Tibial nerve (tissue), 4 donors: ENCODE data around the gene LCN2. TPM values are rescaled to one million over a fixed set of nuclear protein-coding genes. Genes with fewer than 3 reads are reported as not detected.
"Not testable (repeated sequence)": the region's sequence is repeated elsewhere in the genome, so short reads cannot be mapped to it uniquely, and the experiment has no call there.

Source experiments
- DNase-seq, 2 donors: peaks; one replicate each; pipeline ENCODE4 v3.0.0-alpha.2; 2019; ENCODE audit warnings: low spot score in 2 of 2
- H3K27ac ChIP-seq, 4 donors: fragments of 200-600 bp; sonication (generic) in 3 of 4; one replicate each; pipeline ENCODE4 v1.5.1; 2017 to 2019; ENCODE audit warnings: mild to moderate bottlenecking in 1 of 4
- H3K27me3 ChIP-seq, 2 donors: fragments of 200-600 bp; sonication (generic) in 1 of 2; one replicate each; pipeline versions ENCODE4 v1.5.1 to v1.6.0; 2017 to 2019
- H3K36me3 ChIP-seq, 3 donors: fragments of 200-600 bp; sonication (generic); one replicate each; pipeline ENCODE4 v1.5.1; 2018 to 2019
- H3K4me1 ChIP-seq, 4 donors: fragments of 200-600 bp; sonication (generic) in 3 of 4; one replicate each; pipeline ENCODE4 v1.5.1; 2017 to 2019
- H3K4me3 ChIP-seq, 4 donors: fragments of 200-600 bp; sonication (generic) in 3 of 4; one replicate each; pipeline ENCODE4 v1.5.1; 2017 to 2019; ENCODE audit warnings: mild to moderate bottlenecking in 1 of 4, moderate library complexity in 1 of 4
- H3K9me3 ChIP-seq, 4 donors: fragments of 200-600 bp; sonication (generic) in 3 of 4; one replicate each; pipeline ENCODE4 v1.5.1; 2017 to 2019
- CTCF ChIP-seq, 5 experiments: fragments of 200-600 bp in 3 of 5; fragments of 450-650 bp in 2 of 5; sonication (generic) in 3 of 5; IDR thresholded peaks; one replicate each; pipeline ENCODE4 v1.5.1; 2016 to 2019; ENCODE audit warnings: antibody characterized with exemption in 5 of 5, mild to moderate bottlenecking in 3 of 5, moderate library complexity in 2 of 5
- EP300 ChIP-seq, 2 donors: sonication (generic); formaldehyde crosslinking; IDR thresholded peaks; one replicate each; pipeline ENCODE4 v1.6.1; 2017; ENCODE audit warnings: antibody characterized with exemption in 2 of 2, mild to moderate bottlenecking in 1 of 2
- POLR2A ChIP-seq, 2 donors: fragments of 450-650 bp; IDR thresholded peaks; one replicate each; pipeline ENCODE4 v1.6.1; 2017; ENCODE audit warnings: antibody characterized with exemption in 2 of 2, mild to moderate bottlenecking in 2 of 2, moderate library complexity in 2 of 2
- WGBS, 2 donors: methylation state at CpG; one replicate each; pipeline ENCODE4 v1.1.5; 2018; 5-methylcytosine and 5-hydroxymethylcytosine counted together
- total RNA-seq, 4 donors: library from RNA; depleted of rRNA; stranded (reverse); fragments of >200 nt; gene quantifications; one replicate each; pipeline ENCODE4 v1.1.0, GENCODE V29; 2016

Gene LCN2
- total RNA-seq, 4 donors from 2014 or later, result not detected

- DNase-seq, result no peak
- Histone ChIP-seq H3K4me1 (peaks cover 0 to 30% (median 2%) of the 10 kb centered on the region in 4 donors), H3K4me3 (no peak overlapping the region), H3K27me3 (no peaks in the 10 kb centered on the region), H3K36me3 (peaks cover 0 to 66% (median 17%) of the 10 kb centered on the region in 3 donors), H3K9me3 (no peaks in the 10 kb centered on the region), H3K27ac (peak overlapping the region in 2 of 4 donors; percentile 31)
- WGBS, 2 donors, result 60 to 61% methylated on average over 20 of the region's 20 CpGs
- TF ChIP-seq POLR2A (IDR thresholded peaks at IDR 0.05), result no peak
- no peak for TF ChIP-seq CTCF (IDR thresholded peaks at IDR 0.05)
- TF ChIP-seq EP300 (IDR thresholded peaks at IDR 0.05), result no peak
These were observed 40.1 kb upstream of the LCN2 start for GRCh38 chr9:128109050-128109709.

DNA sequence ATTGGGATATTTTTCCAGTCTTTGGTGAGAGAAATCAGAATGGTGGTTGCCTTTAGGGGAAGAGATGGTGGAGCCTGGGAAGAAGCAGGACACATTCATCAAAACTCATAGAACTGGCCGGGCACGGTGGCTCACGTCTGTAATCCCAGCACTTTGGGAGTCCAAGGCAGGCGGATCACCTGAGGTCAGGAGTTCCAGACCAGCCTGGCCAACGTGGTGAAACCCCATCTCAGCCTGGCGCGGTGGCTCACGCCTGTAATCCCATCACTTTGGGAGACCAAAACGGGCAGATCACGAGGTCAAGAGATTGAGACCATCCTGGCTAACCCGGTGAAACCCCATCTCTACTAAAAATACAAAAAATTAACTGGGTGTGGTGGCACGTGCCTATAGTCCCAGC is 37.5 kb upstream of the LCN2 start:
- Histone ChIP-seq H3K4me1 (peaks cover 0 to 26% (median 2%) of the 10 kb centered on the region in 4 donors), H3K36me3 (peaks cover 0 to 64% (median 3%) of the 10 kb centered on the region in 3 donors)
- not testable (repeated sequence) for H3K27ac ChIP-seq, H3K27me3 ChIP-seq, DNase-seq, H3K9me3 ChIP-seq, H3K4me3 ChIP-seq
- WGBS, 2 donors, result 80 to 88% methylated on average over 12 of the region's 12 CpGs

DNA sequence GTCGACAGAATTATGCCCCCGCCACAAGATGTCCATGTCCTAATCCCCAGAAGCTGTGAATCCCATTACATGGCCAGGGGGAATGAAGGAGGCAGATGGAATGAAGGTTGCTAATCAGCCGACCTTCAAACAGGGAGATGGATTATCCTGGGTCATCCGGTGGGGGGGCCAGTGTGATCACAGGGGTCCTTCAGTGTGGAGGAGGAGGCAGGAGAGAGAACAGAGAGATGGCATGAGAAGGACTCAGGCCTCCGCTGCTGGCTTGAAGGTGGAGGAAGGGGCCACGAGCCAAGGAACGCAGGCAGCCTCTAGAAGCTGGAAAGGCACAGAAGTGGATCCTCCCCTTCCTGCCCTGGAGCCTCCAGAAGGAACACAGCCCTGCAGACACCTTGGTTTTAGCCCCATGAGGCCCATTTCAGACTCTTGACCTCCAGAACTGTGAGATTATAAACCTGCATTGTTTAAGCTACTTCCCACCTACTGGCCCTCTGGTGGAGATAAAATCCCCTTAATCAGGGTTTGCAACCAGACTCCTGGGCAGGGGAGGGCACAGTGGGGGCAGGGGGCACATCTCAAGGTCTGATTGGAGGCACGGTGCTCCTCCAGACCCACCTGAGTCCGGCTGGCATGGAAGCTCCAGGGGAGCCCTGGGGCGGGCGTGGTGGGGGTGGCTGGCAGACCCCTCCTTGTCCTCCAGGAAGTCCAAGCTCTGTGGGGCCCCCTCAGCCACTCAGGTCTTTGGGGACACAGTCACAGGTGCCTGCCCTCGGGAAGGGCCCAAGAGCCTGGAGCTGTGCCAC is 35.5 kb upstream of the LCN2 start:
- TF ChIP-seq POLR2A (IDR thresholded peaks at IDR 0.05) (no peak), CTCF (IDR thresholded peaks at IDR 0.05) (no peak), EP300 (IDR thresholded peaks at IDR 0.05) (no peak)
- no peaks in the 10 kb centered on the region for H3K27me3 ChIP-seq
- no peak overlapping the region for H3K4me3 ChIP-seq
- no peak for DNase-seq
- H3K4me1 ChIP-seq, result peaks cover 0 to 18% (median 6%) of the 10 kb centered on the region in 4 donors
- 93 to 94% methylated on average over 8 of the region's 12 CpGs for WGBS, 2 donors
- no peaks in the 10 kb centered on the region for H3K9me3 ChIP-seq
- H3K36me3 ChIP-seq, result peaks cover 0 to 44% (median 0%) of the 10 kb centered on the region in 3 donors
- H3K27ac ChIP-seq, result peak overlapping the region in 1 of 4 donors; percentile 79

- WGBS, 2 donors, result 83 to 84% methylated on average over 24 to 29 of the region's 29 CpGs
- DNase-seq, result no peak
These were observed 34.7 kb upstream of the LCN2 start for GRCh38 chr9:128114326-128115186.

More at GRCh38 chr9:128114326-128115186, 34.7 kb upstream of the LCN2 start:
- Histone ChIP-seq H3K4me3 (no peak overlapping the region), H3K27me3 (no peaks in the 10 kb centered on the region), H3K36me3 (peaks cover 0 to 37% (median 0%) of the 10 kb centered on the region in 3 donors), H3K4me1 (peaks cover 0 to 11% (median 5%) of the 10 kb centered on the region in 4 donors), H3K27ac (peak overlapping the region in 1 of 4 donors; percentile 79), H3K9me3 (no peaks in the 10 kb centered on the region)
- TF ChIP-seq CTCF (IDR thresholded peaks at IDR 0.05), result no peak
- TF ChIP-seq EP300 (IDR thresholded peaks at IDR 0.05), result no peak
- TF ChIP-seq POLR2A (IDR thresholded peaks at IDR 0.05), result no peak
